Brain microvascular endothelial cell (primary cell): ENCODE measurements around the gene HLA-A.

Source experiments
- DNase-seq: peaks from one replicate; pipeline ENCODE4 v3.0.0-alpha.2; 2020
- H3K27ac ChIP-seq: fragments of 250-450 bp; sonication (Bioruptor Pico); 2 replicates; pipeline ENCODE4 v1.5.1; 2020; ENCODE audit warnings: mild to moderate bottlenecking, moderate library complexity
- H3K27me3 ChIP-seq: fragments of 250-450 bp; sonication (Bioruptor Pico); replicated peaks from 2 replicates; pipeline ENCODE4 v1.5.1; 2020; ENCODE audit warnings: mild to moderate bottlenecking
- H3K36me3 ChIP-seq: fragments of 250-450 bp; sonication (Bioruptor Pico); replicated peaks from 2 replicates; pipeline ENCODE4 v1.5.1; 2020; ENCODE audit warnings: mild to moderate bottlenecking
- H3K4me3 ChIP-seq: 2 replicates; pipeline ENCODE4 v1.5.1; 2011; ENCODE audit warnings: low read depth, mild to moderate bottlenecking, control low read depth, low read length, moderate library complexity
- in situ Hi-C: cut with HindIII; loops from 2 replicates; pipeline ENCODE4 v1.10.0; 2017; ENCODE audit warnings: low sequenced_read_pairs, low pct_ligation_motif_present
- TF ChIP-seq, protein P1 (sequence below): IDR thresholded peaks from 2 replicates; pipeline ENCODE4 v1.5.1; 2011; ENCODE audit warnings: low read depth, mild to moderate bottlenecking, moderate library complexity, low read length, control low read depth, inconsistent platforms; ENCODE audit errors: missing control alignments

The HLA-A gene

DNA sequence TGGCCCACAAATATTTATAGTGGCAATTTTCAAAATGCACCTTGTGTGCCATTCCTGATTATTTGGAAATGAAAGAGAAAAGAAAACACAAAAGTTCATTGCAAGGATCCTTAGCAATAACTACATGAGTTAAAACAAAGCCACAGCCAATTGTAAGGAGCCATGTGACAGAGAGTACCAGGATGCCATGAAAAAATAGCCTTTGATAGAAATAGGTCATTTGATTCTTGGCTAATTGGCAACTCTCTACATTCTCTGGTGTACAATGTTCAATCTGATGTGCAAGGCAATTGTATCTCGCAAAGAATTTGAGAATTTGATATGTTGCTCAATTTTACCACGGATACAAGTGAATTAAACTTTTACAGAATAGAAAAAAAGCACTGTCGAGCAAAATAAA, 9.6 kb downstream of the HLA-A start:
- Histone ChIP-seq H3K27ac (no peak overlapping the region), H3K27me3 (no peaks in the 10 kb centered on the region), H3K4me3 (no peak overlapping the region), H3K36me3 (no peaks in the 10 kb centered on the region)
- DNase-seq: no peak
- TF ChIP-seq, protein P1, sequence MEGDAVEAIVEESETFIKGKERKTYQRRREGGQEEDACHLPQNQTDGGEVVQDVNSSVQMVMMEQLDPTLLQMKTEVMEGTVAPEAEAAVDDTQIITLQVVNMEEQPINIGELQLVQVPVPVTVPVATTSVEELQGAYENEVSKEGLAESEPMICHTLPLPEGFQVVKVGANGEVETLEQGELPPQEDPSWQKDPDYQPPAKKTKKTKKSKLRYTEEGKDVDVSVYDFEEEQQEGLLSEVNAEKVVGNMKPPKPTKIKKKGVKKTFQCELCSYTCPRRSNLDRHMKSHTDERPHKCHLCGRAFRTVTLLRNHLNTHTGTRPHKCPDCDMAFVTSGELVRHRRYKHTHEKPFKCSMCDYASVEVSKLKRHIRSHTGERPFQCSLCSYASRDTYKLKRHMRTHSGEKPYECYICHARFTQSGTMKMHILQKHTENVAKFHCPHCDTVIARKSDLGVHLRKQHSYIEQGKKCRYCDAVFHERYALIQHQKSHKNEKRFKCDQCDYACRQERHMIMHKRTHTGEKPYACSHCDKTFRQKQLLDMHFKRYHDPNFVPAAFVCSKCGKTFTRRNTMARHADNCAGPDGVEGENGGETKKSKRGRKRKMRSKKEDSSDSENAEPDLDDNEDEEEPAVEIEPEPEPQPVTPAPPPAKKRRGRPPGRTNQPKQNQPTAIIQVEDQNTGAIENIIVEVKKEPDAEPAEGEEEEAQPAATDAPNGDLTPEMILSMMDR: no peak
- in situ Hi-C loops: no loop called here

DNA sequence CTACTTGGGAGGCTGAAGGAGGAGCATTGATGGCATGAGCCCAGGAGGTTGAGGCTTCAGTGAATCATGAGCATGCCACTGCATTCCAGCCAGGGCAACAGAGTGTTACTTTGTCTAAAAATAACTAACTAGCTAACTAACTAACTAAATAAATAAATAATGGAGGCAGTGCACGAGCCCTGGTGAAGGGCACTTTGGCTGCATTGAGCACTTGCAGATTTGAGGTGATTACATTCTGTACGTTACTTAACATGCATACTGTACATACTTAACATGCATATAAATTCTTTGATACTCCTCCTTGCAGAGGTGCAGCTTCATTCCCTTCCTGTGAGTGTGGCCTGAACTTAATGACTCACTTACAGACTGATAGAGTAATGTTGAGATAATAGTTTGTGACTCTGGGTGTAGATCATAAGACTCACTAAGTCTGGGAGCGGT, 10.7 kb downstream of the HLA-A start:
- in situ Hi-C loops: no loop called here
- TF ChIP-seq, protein P1: no peak
- H3K36me3 ChIP-seq: no peaks in the 10 kb centered on the region
- H3K27me3 ChIP-seq: no peaks in the 10 kb centered on the region
- DNase-seq: peak; percentile 82
- H3K4me3 ChIP-seq: no peak overlapping the region
- H3K27ac ChIP-seq: peak overlapping the region; percentile 30

DNA sequence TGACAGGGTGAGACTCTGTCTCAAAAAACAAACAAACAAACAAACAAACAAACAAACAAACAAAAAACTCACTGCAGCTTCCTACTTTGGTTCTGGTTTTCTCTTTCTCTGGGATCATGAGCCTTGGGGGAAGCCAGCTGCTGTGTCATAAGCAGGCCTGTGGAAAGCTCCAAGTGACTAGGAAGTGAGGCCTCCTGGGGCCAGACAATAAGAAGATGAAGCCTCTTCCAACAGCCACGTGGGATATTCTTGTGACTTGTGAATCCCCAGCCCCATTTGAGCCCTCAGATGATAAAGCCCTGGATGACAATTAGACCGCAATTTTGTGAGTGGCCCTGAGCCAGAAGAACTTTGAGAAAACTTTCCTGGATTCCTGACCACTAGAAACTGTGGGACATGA, 11.4 kb downstream of the HLA-A start:
- Histone ChIP-seq H3K27me3 (no peaks in the 10 kb centered on the region), H3K27ac (peak overlapping the region; percentile 30), H3K4me3 (no peak overlapping the region), H3K36me3 (no peaks in the 10 kb centered on the region)
- no peak for DNase-seq
- in situ Hi-C loops: no loop called here
- TF ChIP-seq, protein P1: no peak

- TF ChIP-seq, protein P1: no peak
- in situ Hi-C loops: no loop called here
- Histone ChIP-seq H3K27ac (no peak overlapping the region), H3K4me3 (no peak overlapping the region), H3K36me3 (no peaks in the 10 kb centered on the region), H3K27me3 (no peaks in the 10 kb centered on the region)
- no peak for DNase-seq
These were observed 11.9 kb downstream of the HLA-A start for GRCh38 chr6:29954272-29954671.

- in situ Hi-C loops: no loop called here
- Histone ChIP-seq H3K27ac (no peak overlapping the region), H3K36me3 (no peaks in the 10 kb centered on the region), H3K27me3 (no peaks in the 10 kb centered on the region), H3K4me3 (no peak overlapping the region)
- no peak for DNase-seq
- TF ChIP-seq, protein P1: no peak
These were observed 13.5 kb downstream of the HLA-A start for GRCh38 chr6:29955783-29956182.

- TF ChIP-seq, protein P1: no peak
- Histone ChIP-seq H3K27me3 (no peaks in the 10 kb centered on the region), H3K27ac (no peak overlapping the region), H3K4me3 (no peak overlapping the region), H3K36me3 (no peaks in the 10 kb centered on the region)
- DNase-seq: no peak
- in situ Hi-C loops: no loop called here
These were observed 14.2 kb downstream of the HLA-A start for GRCh38 chr6:29956518-29956917.
